Neural progenitor cell (in vitro differentiated cells): ENCODE results near the gene LMAN1. TPM values are rescaled to one million over a fixed set of nuclear protein-coding genes. Genes with fewer than 3 reads are reported as not detected.
A peak's percentile ranks its signal among the peaks of the same experiment; 100 is the strongest.

Source experiments
- DNase-seq: peaks from one replicate; pipeline ENCODE4 v3.0.0-alpha.2; 2016; ENCODE audit warnings: low spot score
- H2AFZ ChIP-seq: fragments of 200-600 bp; sonication (generic); replicated peaks from 2 replicates; pipeline ENCODE4 v1.6.1; 2016; ENCODE audit warnings: antibody characterized with exemption
- H3F3A ChIP-seq: fragments of 200-600 bp; sonication (generic); 2 replicates; pipeline ENCODE4 v1.6.1; 2016; ENCODE audit warnings: antibody characterized with exemption, low read depth
- H3K27ac ChIP-seq: fragments of 200-600 bp; sonication (generic); 2 replicates; pipeline ENCODE4 v1.5.1; 2016; ENCODE audit warnings: mild to moderate bottlenecking
- H3K27me3 ChIP-seq: fragments of 200-600 bp; sonication (generic); 2 replicates; pipeline ENCODE4 v1.6.1; 2016; ENCODE audit warnings: mild to moderate bottlenecking, moderate library complexity
- H3K36me3 ChIP-seq: fragments of 200-600 bp; sonication (generic); 2 replicates; pipeline ENCODE4 v1.5.1; 2016
- H3K4me1 ChIP-seq: fragments of 200-600 bp; sonication (generic); 2 replicates; pipeline ENCODE4 v1.6.1; 2016; ENCODE audit warnings: mixed run types
- H3K4me2 ChIP-seq: fragments of 200-600 bp; sonication (generic); 2 replicates; pipeline ENCODE4 v1.6.1; 2016
- H3K4me3 ChIP-seq: fragments of 200-600 bp; sonication (generic); 2 replicates; pipeline ENCODE4 v1.5.1; 2016
- H3K79me2 ChIP-seq: fragments of 200-600 bp; sonication (generic); 2 replicates; pipeline ENCODE4 v1.6.1; 2016; ENCODE audit warnings: low read depth
- H3K9ac ChIP-seq: fragments of 200-600 bp; sonication (generic); 2 replicates; pipeline ENCODE4 v1.6.1; 2016
- H3K9me3 ChIP-seq: fragments of 200-600 bp; sonication (generic); 2 replicates; pipeline ENCODE4 v1.5.1; 2016; ENCODE audit warnings: low read depth
- H4K20me1 ChIP-seq: fragments of 200-600 bp; sonication (generic); 2 replicates; pipeline ENCODE4 v1.6.1; 2016; ENCODE audit warnings: low read depth
- H3K27ac Mint-ChIP-seq: 3 replicates; pipeline ENCODE4 v1.8.0; 2021; ENCODE audit warnings: mixed read lengths
- H3K27me3 Mint-ChIP-seq: 2 replicates; pipeline ENCODE4 v1.8.0; 2022; ENCODE audit warnings: low read depth, mild to moderate bottlenecking, inconsistent platforms, moderate library complexity, mixed read lengths; ENCODE audit not compliant: insufficient read depth
- H3K36me3 Mint-ChIP-seq: 3 replicates; pipeline ENCODE4 v1.8.0; 2021; ENCODE audit warnings: mixed read lengths
- H3K4me1 Mint-ChIP-seq: 3 replicates; pipeline ENCODE4 v1.8.0; 2021; ENCODE audit warnings: mixed read lengths
- H3K4me3 Mint-ChIP-seq: 3 replicates; pipeline ENCODE4 v1.8.0; 2021; ENCODE audit warnings: mild to moderate bottlenecking, moderate library complexity, mixed read lengths
- H3K9me3 Mint-ChIP-seq: 3 replicates; pipeline ENCODE4 v1.8.0; 2020; ENCODE audit warnings: mixed read lengths
- EZH2 ChIP-seq: fragments of 200-600 bp; sonication (generic); IDR thresholded peaks from 2 replicates; pipeline ENCODE4 v1.6.1; 2017; ENCODE audit warnings: antibody characterized with exemption, mild to moderate bottlenecking, moderate library complexity
- EZH2phosphoT487 ChIP-seq: fragments of 200-600 bp; sonication (generic); IDR thresholded peaks from 2 replicates; pipeline ENCODE4 v1.6.1; 2017; ENCODE audit warnings: antibody characterized with exemption
- total RNA-seq: library from RNA; depleted of rRNA; stranded (reverse); fragments of >200 nt; gene quantifications from 2 replicates; pipeline ENCODE4 v1.2.3, GENCODE V29; 2015; ENCODE audit warnings: low replicate concordance
- TF ChIP-seq, protein P1 (sequence below): fragments of 200-600 bp; sonication (generic); IDR thresholded peaks from 2 replicates; pipeline ENCODE4 v1.5.1; 2017; ENCODE audit warnings: antibody characterized with exemption, mild to moderate bottlenecking

The LMAN1 gene
- total RNA-seq, 1 donor from 2014 or later, result 338 TPM

DNA sequence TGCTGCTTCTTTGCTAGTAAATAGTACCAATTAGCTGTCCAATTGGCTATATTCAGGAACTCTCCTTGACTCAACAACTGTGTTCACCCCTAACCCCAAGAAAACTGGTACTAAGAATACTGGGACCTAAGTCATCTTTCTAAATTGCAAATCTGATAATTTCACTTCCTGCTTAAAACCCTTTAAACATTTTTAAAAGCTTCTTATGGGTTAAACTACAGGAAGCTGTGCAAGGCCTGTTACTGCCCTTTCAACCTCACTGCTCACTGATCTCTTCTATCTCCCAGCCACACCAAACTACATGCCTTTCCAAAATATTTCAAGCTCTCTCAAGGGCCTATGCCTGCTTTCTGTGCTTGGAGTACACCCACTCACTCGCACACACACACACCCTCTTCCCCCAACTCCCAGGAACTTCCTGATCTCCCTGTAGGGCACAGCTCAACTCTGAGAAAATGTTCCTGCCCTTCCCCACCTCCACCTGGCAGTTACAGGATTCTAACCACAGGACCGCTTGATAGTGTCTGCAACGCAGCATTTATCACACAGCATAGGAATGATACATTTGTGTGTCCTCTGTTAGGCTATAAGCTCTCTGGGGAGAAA lies 6.7 kb downstream of the LMAN1 start:
- Mint-ChIP-seq H3K27me3 (no peaks in the 10 kb centered on the region), H3K4me1 (peaks cover 9% of the 10 kb centered on the region), H3K27ac (no peak overlapping the region), H3K9me3 (no peaks in the 10 kb centered on the region), H3K36me3 (peaks cover 48% of the 10 kb centered on the region), H3K4me3 (no peak overlapping the region)
- Histone ChIP-seq H3F3A (peaks cover 8% of the 10 kb centered on the region), H3K9ac (no peak overlapping the region), H3K9me3 (no peaks in the 10 kb centered on the region), H3K27ac (peak overlapping the region; percentile 39), H3K27me3 (no peaks in the 10 kb centered on the region), H3K4me1 (peaks cover 35% of the 10 kb centered on the region), H2AFZ (no peak overlapping the region), H4K20me1 (peaks cover 44% of the 10 kb centered on the region), H3K36me3 (peaks cover 72% of the 10 kb centered on the region), H3K4me2 (no peak overlapping the region), H3K4me3 (no peak overlapping the region), H3K79me2 (peaks cover 95% of the 10 kb centered on the region)
- no peak for DNase-seq
- TF ChIP-seq EZH2 (no peak), EZH2phosphoT487 (no peak)
- TF ChIP-seq, protein P1, sequence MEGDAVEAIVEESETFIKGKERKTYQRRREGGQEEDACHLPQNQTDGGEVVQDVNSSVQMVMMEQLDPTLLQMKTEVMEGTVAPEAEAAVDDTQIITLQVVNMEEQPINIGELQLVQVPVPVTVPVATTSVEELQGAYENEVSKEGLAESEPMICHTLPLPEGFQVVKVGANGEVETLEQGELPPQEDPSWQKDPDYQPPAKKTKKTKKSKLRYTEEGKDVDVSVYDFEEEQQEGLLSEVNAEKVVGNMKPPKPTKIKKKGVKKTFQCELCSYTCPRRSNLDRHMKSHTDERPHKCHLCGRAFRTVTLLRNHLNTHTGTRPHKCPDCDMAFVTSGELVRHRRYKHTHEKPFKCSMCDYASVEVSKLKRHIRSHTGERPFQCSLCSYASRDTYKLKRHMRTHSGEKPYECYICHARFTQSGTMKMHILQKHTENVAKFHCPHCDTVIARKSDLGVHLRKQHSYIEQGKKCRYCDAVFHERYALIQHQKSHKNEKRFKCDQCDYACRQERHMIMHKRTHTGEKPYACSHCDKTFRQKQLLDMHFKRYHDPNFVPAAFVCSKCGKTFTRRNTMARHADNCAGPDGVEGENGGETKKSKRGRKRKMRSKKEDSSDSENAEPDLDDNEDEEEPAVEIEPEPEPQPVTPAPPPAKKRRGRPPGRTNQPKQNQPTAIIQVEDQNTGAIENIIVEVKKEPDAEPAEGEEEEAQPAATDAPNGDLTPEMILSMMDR, result no peak

DNA sequence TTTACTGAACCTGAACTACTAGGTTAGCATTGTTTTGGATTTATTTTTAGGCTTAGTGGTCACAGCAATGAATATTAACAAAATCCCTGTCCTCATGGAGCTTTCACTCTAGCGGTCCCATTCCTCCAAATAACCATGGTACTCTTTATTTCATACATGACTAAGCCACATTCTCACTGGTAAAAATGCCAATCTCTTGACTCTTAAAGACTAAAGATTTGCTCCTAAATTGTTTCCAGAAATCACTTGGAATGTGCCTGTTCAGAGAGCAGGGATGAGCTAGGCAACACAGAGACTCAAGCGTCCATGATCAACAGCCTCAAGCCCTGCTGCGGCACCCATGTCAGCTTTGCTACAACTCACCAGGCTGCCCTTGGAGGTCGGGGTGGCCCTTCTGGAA lies 13.5 kb downstream of the LMAN1 start:
- Histone ChIP-seq H4K20me1 (peaks cover 40% of the 10 kb centered on the region), H3K9ac (no peak overlapping the region), H3K4me3 (no peak overlapping the region), H3K36me3 (peaks cover 80% of the 10 kb centered on the region), H3K79me2 (peaks cover 96% of the 10 kb centered on the region), H2AFZ (no peak overlapping the region), H3F3A (peaks cover 14% of the 10 kb centered on the region), H3K9me3 (no peaks in the 10 kb centered on the region), H3K4me2 (no peak overlapping the region), H3K27ac (no peak overlapping the region), H3K4me1 (no peaks in the 10 kb centered on the region), H3K27me3 (no peaks in the 10 kb centered on the region)
- Mint-ChIP-seq H3K4me1 (no peaks in the 10 kb centered on the region), H3K27me3 (no peaks in the 10 kb centered on the region), H3K36me3 (peaks cover 74% of the 10 kb centered on the region), H3K9me3 (peaks cover 39% of the 10 kb centered on the region), H3K4me3 (no peak overlapping the region), H3K27ac (no peak overlapping the region)
- TF ChIP-seq EZH2phosphoT487 (no peak), EZH2 (no peak)
- TF ChIP-seq, protein P1, result no peak
- DNase-seq, result no peak

DNA sequence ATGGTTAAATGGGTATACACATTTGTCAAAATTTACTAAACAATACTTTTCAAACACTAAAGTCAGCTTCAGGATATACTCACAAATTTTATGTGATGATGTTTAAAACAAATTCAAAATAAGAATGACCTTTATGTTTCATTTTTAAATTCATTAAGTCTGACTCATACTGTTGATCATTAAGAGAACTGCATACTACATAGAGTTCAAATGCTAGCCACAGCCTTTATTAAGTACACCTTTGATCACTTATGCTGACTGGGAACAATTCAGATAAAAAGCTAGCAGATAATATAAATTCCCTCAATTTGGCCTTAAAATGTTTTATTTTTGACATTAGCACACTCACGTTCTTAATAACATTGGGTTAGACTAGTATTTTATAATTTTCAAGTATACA lies 14.1 kb downstream of the LMAN1 start:
- Histone ChIP-seq H4K20me1 (peaks cover 45% of the 10 kb centered on the region), H3K4me2 (no peak overlapping the region), H3K9me3 (no peaks in the 10 kb centered on the region), H3K79me2 (peaks cover 98% of the 10 kb centered on the region), H3K4me1 (no peaks in the 10 kb centered on the region), H3K36me3 (peaks cover 83% of the 10 kb centered on the region), H3K4me3 (no peak overlapping the region), H3K27ac (no peak overlapping the region), H3F3A (peaks cover 18% of the 10 kb centered on the region), H3K27me3 (no peaks in the 10 kb centered on the region), H2AFZ (no peak overlapping the region), H3K9ac (no peak overlapping the region)
- no peak for TF ChIP-seq EZH2phosphoT487
- TF ChIP-seq EZH2, result no peak
- TF ChIP-seq, protein P1, result no peak
- Mint-ChIP-seq H3K4me1 (no peaks in the 10 kb centered on the region), H3K4me3 (no peak overlapping the region), H3K36me3 (peaks cover 79% of the 10 kb centered on the region), H3K9me3 (peaks cover 41% of the 10 kb centered on the region), H3K27me3 (no peaks in the 10 kb centered on the region), H3K27ac (no peak overlapping the region)
- no peak for DNase-seq
